GM12872 (cell line): ENCODE measurements around the gene ANO9.

ENCODE experiments used
- TF ChIP-seq, protein P1 (sequence below): IDR thresholded peaks from 3 replicates; pipeline ENCODE4 v1.5.1; 2011; ENCODE audit warnings: low read depth, mild to moderate bottlenecking, low read length, moderate library complexity; ENCODE audit not compliant: insufficient read depth

Gene ANO9

DNA sequence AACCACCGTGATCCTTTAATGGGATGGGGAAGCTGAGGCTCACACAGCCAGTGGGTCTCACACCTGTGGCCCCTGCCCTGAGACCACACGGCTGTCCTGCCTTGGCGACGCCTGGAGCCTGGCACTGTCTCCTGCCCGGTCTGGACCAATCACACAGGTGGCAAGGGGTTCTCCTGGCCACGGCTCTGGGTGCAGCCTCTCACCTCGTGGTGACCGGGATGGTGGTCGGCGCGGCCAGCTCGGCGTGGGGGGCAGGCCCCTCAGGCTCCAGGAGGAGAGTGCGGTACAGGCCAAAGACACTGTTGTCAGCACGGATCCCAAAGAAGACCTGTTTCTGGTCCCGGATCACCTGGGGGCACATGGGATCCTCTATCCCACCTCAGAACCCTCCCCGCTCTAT lies 8.7 kb downstream of the ANO9 start:
- TF ChIP-seq, protein P1, sequence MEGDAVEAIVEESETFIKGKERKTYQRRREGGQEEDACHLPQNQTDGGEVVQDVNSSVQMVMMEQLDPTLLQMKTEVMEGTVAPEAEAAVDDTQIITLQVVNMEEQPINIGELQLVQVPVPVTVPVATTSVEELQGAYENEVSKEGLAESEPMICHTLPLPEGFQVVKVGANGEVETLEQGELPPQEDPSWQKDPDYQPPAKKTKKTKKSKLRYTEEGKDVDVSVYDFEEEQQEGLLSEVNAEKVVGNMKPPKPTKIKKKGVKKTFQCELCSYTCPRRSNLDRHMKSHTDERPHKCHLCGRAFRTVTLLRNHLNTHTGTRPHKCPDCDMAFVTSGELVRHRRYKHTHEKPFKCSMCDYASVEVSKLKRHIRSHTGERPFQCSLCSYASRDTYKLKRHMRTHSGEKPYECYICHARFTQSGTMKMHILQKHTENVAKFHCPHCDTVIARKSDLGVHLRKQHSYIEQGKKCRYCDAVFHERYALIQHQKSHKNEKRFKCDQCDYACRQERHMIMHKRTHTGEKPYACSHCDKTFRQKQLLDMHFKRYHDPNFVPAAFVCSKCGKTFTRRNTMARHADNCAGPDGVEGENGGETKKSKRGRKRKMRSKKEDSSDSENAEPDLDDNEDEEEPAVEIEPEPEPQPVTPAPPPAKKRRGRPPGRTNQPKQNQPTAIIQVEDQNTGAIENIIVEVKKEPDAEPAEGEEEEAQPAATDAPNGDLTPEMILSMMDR, result no peak

DNA sequence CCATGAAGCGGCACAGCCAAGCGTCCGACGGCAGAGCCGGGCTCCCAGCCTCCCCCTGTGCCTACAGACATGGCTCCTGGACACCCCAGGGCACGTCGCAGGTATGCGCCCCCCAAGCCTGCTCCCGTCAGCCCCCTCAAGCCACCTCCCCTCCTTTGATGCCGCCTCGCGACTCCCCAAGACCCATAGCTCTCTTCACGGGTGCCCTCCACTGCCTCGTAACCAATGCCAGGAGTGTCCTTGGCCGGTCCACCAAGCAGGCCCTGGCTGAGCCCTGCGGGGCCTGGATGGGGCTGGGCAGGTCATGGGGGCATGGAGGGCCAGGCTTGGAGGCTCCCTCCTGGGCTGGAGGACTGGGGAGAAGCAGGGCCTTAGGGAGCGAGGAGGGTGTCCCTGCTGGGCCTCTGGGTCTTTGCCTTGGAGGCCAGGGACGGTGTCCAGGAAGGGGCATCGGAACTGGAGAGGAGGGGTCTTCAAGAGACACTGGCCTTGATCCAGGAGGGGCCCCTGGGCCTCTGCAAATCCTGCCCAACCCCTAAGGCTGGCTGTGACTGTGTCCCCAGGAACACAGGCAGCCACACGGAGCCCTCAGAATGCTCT lies 9.2 kb downstream of the ANO9 start:
- TF ChIP-seq, protein P1, result no peak

DNA sequence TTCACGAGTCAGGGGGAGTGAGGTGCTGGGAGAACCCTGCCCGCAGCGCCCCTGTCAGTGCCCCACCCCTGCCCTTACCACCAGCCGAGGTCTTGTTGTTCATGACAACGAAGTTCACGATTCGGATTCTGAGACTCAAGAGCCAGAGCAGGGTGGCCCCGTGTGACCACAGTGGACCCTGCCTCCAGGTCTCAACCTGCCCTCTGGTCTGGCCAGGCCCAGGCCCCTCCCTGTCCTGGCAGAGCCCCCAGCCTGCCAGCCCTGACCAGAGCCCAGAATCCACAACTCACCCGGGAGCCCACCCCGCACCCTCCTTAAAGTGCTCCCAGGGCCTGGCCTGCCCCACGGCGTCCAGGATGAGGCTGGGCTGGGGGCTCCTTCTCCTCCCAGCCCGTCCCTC lies 9.9 kb downstream of the ANO9 start:
- TF ChIP-seq, protein P1, result no peak

DNA sequence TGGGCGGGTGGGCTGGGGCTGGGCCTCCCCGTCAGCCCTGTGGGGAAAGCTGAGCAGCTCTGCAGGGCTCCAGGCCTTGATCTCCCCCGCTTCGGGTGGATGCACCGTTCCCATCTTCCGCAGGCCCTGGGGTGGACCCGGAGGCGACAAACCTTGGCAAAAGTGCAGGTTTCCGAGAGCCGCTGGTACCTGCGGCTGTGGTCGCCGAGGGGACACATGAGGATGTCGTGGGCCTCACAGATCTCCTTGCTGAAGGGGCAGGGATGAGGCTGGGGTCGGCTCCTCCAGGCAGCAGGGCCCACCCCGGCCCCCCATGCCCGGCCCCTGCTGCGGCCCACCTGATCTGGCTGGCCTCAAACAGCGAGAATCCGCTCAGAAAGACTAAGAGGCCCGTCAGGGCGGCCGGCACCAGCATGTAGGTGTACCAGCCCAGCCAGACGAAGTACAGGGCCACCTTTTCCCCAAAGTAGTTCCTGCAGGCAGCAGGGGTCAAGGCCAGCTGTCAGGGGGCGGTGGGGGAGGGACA lies 11.8 kb downstream of the ANO9 start:
- TF ChIP-seq, protein P1, result no peak

DNA sequence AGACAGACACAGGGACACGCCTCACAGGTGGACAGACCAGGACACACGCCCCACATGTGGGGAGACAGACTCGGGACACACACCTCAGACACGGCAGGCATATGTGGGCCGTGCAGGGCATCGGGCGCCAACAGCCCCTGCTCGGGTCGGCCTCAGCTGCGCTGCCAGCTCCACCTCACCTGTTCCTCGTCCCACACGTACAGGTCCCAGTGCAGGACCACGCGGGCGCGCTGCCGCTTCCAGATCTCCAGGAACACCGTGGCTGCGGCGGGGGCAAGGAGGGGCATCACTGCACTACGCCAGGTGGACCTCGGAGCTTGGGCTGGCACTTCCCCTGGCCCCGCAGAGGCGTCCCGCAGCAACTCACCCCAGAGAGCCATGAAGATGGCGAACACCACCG lies 12.4 kb downstream of the ANO9 start:
- TF ChIP-seq, protein P1, result no peak

DNA sequence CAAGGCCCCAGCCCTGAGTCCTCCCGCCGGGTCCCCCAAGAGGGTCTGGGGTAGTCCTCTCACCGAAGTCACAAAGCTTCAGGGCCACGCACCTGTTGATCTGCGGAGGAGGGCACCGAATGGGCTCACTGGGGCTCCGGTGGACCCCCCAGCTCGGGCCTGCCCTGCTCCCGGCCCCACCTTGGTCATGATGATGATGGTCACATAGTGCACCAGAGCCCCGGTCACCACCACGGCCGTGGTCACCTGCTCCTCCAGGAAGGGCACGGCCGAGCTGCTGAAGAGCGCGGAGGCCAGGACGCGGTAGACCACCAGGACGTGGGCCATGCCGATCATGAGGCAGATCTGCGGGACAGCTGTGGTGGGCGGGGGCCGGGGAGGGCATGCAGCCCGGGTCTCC lies 13.5 kb downstream of the ANO9 start:
- TF ChIP-seq, protein P1, result no peak

DNA sequence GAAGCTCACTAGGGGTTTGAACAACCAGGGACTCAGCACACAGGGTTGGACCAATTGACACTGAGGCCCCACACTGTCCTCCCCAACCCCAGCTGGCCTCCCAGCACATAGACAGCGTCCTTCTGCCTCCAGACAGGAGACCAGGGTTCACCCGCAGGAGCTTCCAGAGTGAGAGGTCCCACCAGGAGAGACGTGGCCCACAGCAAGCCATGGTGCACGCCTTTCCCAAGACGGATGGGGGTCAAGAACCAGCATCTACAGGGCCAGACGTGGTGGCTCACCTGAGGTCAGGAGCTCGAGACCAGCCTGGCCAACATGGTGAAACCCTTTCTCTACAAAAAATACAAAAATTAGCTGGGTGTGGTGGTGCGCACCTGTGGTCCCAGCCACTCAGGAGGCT lies 15.0 kb downstream of the ANO9 start:
- TF ChIP-seq, protein P1, result no peak

DNA sequence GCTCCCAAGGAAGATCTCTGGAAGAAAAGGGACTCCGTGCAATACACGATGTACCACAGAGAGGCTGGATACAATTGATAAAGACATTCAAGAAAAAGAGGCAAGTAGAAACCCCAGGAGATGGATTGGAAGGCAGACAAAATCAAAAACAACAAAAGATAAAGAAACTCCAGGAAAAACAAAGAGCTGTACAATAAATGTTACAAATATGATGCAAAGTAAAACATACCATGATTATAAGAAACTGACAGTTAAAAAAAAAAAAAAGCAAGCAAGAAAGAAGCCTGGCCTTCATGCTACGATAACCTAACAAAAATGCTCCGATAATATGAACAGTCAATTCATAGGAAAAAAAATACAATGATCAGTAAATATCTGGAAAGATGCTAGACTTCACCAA lies 16.5 kb downstream of the ANO9 start:
- TF ChIP-seq, protein P1, result no peak
